HG03097 (cell line): Measurements from ENCODE around the gene SH3PXD2B.
A peak's percentile ranks its signal among the peaks of the same experiment; 100 is the strongest.
"Not testable (repeated sequence)": the region's sequence is repeated elsewhere in the genome, so short reads cannot be mapped to it uniquely, and the experiment has no call there.

Experiments used
- ATAC-seq: cut with Tn5 transposase; IDR thresholded peaks from one replicate; pipeline ENCODE4 v1.9.1; 2021; ENCODE audit not compliant: unreplicated experiment, low FRiP score

SH3PXD2B gene

GRCh38 chr5:172486451-172486850, 32.1 kb upstream of the SH3PXD2B start:
- ATAC-seq: no peak

- ATAC-seq: no peak
Measured at GRCh38 chr5:172485511-172486202, 31.3 kb upstream of the SH3PXD2B start.

GRCh38 chr5:172484664-172485063, 30.3 kb upstream of the SH3PXD2B start:
- no peak for ATAC-seq

- no peak for ATAC-seq
Measured at GRCh38 chr5:172482156-172483020, 28.1 kb upstream of the SH3PXD2B start.

GRCh38 chr5:172481011-172481800, 26.9 kb upstream of the SH3PXD2B start:
- no peak for ATAC-seq

- ATAC-seq: no peak
Measured at GRCh38 chr5:172479784-172480115, 25.4 kb upstream of the SH3PXD2B start.

GRCh38 chr5:172479034-172479783, 24.9 kb upstream of the SH3PXD2B start:
- ATAC-seq: peak; percentile 59

- not testable (repeated sequence) for ATAC-seq
Measured at GRCh38 chr5:172478695-172479033, 24.3 kb upstream of the SH3PXD2B start.

- no peak for ATAC-seq
Measured at GRCh38 chr5:172478256-172478655, 23.9 kb upstream of the SH3PXD2B start.

GRCh38 chr5:172477466-172477865, 23.1 kb upstream of the SH3PXD2B start:
- no peak for ATAC-seq

- no peak for ATAC-seq
Measured at GRCh38 chr5:172474293-172474692, 20.0 kb upstream of the SH3PXD2B start.

GRCh38 chr5:172473427-172473826, 19.1 kb upstream of the SH3PXD2B start:
- no peak for ATAC-seq

GRCh38 chr5:172469697-172470096, 15.4 kb upstream of the SH3PXD2B start:
- no peak for ATAC-seq

- ATAC-seq: no peak
Measured at GRCh38 chr5:172466062-172466461, 11.7 kb upstream of the SH3PXD2B start.

- no peak for ATAC-seq
Measured at GRCh38 chr5:172463031-172463430, 8.7 kb upstream of the SH3PXD2B start.

- ATAC-seq: no peak
Measured at GRCh38 chr5:172459783-172460165, 5.4 kb upstream of the SH3PXD2B start.

GRCh38 chr5:172458976-172459782, 4.9 kb upstream of the SH3PXD2B start:
- ATAC-seq: no peak

GRCh38 chr5:172456076-172456722, 1.9 kb upstream of the SH3PXD2B start:
- no peak for ATAC-seq

GRCh38 chr5:172455511-172456061, 1.3 kb upstream of the SH3PXD2B start:
- ATAC-seq: no peak
